HCT116 (cell line): Measurements from ENCODE around the gene PIAS4. TPM values are rescaled to one million over a fixed set of nuclear protein-coding genes. Genes with fewer than 3 reads are reported as not detected.

Experiments
- ATAC-seq: fragments of 200-7000 bp; cut with Tn5 transposase; 2 replicates; pipeline ENCODE4 v1.9.1; 2020; ENCODE audit warnings: mild to moderate bottlenecking, moderate library complexity
- BruUV-seq: library from RNA; stranded (reverse); fragments of 400-500 nt; replicated peaks from 2 replicates; lab custom pipeline; 2021; lab: Mats Ljungman, UMichigan
- CTCF ChIA-PET: fragments of 300-600 bp; sonication (Branson Sonifier 250); formaldehyde crosslinking; loops from one replicate; lab custom pipeline; 2021; ENCODE audit warnings: antibody characterized with exemption; lab: Charles Lee
- POLR2A ChIA-PET: fragments of 300-600, 350-600 bp; sonication (Branson Sonifier 250); formaldehyde crosslinking; loops from one replicate; lab custom pipeline; 2021; ENCODE audit warnings: antibody characterized with exemption; lab: Charles Lee
- RAD21 ChIA-PET, 2 experiments: fragments of 300-600 bp; sonication (Branson Sonifier 250); formaldehyde crosslinking; loops; one replicate each; lab custom pipeline; 2023; ENCODE audit warnings: low total read pairs in 2 of 2; ENCODE audit not compliant: uncharacterized antibody in 2 of 2, unreplicated experiment in 2 of 2, low non-redundant PET in 1 of 2; lab: Charles Lee
- DNase-seq: peaks from one replicate; pipeline ENCODE4 v3.0.0-alpha.2; 2010; ENCODE audit warnings: low read depth, low spot score
- H2AFZ ChIP-seq: fragments of 200-600 bp; shearing (Covaris generic), sonication (generic); 2 replicates; pipeline ENCODE4 v1.6.1; 2017; ENCODE audit warnings: low read depth, mixed run types, mixed read lengths, antibody characterized with exemption, low read length; ENCODE audit not compliant: poor library complexity, severe bottlenecking
- H3K27ac ChIP-seq: 2 replicates; pipeline ENCODE4 v1.5.1; 2012; ENCODE audit warnings: low read depth, low read length
- H3K27me3 ChIP-seq: fragments of 200-600 bp; sonication (generic); 2 replicates; pipeline ENCODE4 v1.6.1; 2016; ENCODE audit warnings: mixed run types, low read length, mixed read lengths; ENCODE audit not compliant: insufficient read depth
- H3K36me3 ChIP-seq, 2 experiments: fragments of 200-500 bp in 1 of 2; fragments of 200-600 bp in 1 of 2; sonication (Bioruptor generic) in 1 of 2; sonication (generic) in 1 of 2; 2 replicates each; pipeline versions ENCODE4 v1.5.1 to v1.6.1; 2014 to 2016; ENCODE audit warnings: low read length in 2 of 2, inconsistent platforms in 1 of 2, mixed read lengths in 1 of 2, mixed run types in 1 of 2; ENCODE audit not compliant: insufficient read depth in 2 of 2, control insufficient read depth in 1 of 2
- H3K4me1 ChIP-seq, 2 experiments: fragments of 200-600 bp in 1 of 2; sonication (generic) in 1 of 2; 2 replicates each; pipeline versions ENCODE4 v1.5.1 to v1.6.1; 2012 to 2017; ENCODE audit warnings: low read length in 2 of 2, inconsistent platforms in 1 of 2, mild to moderate bottlenecking in 1 of 2, mixed read lengths in 1 of 2, mixed run types in 1 of 2, moderate library complexity in 1 of 2; ENCODE audit not compliant: insufficient read depth in 2 of 2, control insufficient read depth in 1 of 2
- H3K4me2 ChIP-seq: fragments of 200-600 bp; sonication (generic); 2 replicates; pipeline ENCODE4 v1.6.1; 2017; ENCODE audit warnings: mixed run types, low read length, mixed read lengths
- H3K4me3 ChIP-seq, 2 experiments: fragments of 200-600 bp in 1 of 2; sonication (generic) in 1 of 2; replicated peaks in 1 of 2; 2 replicates each; pipeline ENCODE4 v1.5.1; 2011 to 2016; ENCODE audit warnings: low read length in 2 of 2, control low read depth in 1 of 2, low read depth in 1 of 2, mild to moderate bottlenecking in 1 of 2, mixed read lengths in 1 of 2, mixed run types in 1 of 2
- H3K79me2 ChIP-seq: fragments of 200-600 bp; sonication (generic); 2 replicates; pipeline ENCODE4 v1.6.1; 2017; ENCODE audit warnings: mild to moderate bottlenecking, mixed run types, low read length, moderate library complexity, mixed read lengths; ENCODE audit not compliant: insufficient read depth
- H3K9ac ChIP-seq: fragments of 200-600 bp; sonication (generic); 2 replicates; pipeline ENCODE4 v1.6.1; 2016; ENCODE audit warnings: low read length, mixed read lengths
- H3K9me2 ChIP-seq: fragments of 200-600 bp; sonication (generic), shearing (Covaris generic); 2 replicates; pipeline ENCODE4 v1.6.1; 2017; ENCODE audit warnings: mixed run types, mild to moderate bottlenecking, moderate library complexity; ENCODE audit not compliant: insufficient read depth
- H3K9me3 ChIP-seq, 2 experiments: fragments of 200-500 bp in 1 of 2; fragments of 200-600 bp in 1 of 2; sonication (Bioruptor generic) in 1 of 2; sonication (generic) in 1 of 2; 2 replicates each; pipeline ENCODE4 v1.6.1; 2014 to 2017; ENCODE audit warnings: low read length in 2 of 2, mixed read lengths in 2 of 2, inconsistent platforms in 1 of 2, low read depth in 1 of 2, mild to moderate bottlenecking in 1 of 2, mixed run types in 1 of 2, moderate library complexity in 1 of 2; ENCODE audit not compliant: control insufficient read depth in 1 of 2, insufficient read depth in 1 of 2
- H4K20me1 ChIP-seq: fragments of 200-600 bp; sonication (generic), shearing (Covaris generic); 2 replicates; pipeline ENCODE4 v1.6.1; 2017; ENCODE audit warnings: mixed run types, mild to moderate bottlenecking, moderate library complexity; ENCODE audit not compliant: insufficient read depth
- ATF3 ChIP-seq: IDR thresholded peaks from 2 replicates; pipeline ENCODE4 v1.6.1; 2012
- CBX3 ChIP-seq: IDR thresholded peaks from 2 replicates; pipeline ENCODE4 v1.6.1; 2012; ENCODE audit warnings: low read depth
- EGR1 ChIP-seq: IDR thresholded peaks from 2 replicates; pipeline ENCODE4 v1.6.1; 2012; ENCODE audit warnings: low read depth
- EZH2phosphoT487 ChIP-seq: fragments of 200-600 bp; IDR thresholded peaks from 2 replicates; pipeline ENCODE4 v1.6.1; 2018; ENCODE audit warnings: antibody characterized with exemption, borderline replicate concordance
- JUND ChIP-seq: IDR thresholded peaks from 2 replicates; pipeline ENCODE4 v1.6.1; 2012
- MAX ChIP-seq: IDR thresholded peaks from 2 replicates; pipeline ENCODE4 v1.6.1; 2012
- POLR2A ChIP-seq: IDR thresholded peaks from 2 replicates; pipeline ENCODE4 v1.7.0; 2011; ENCODE audit warnings: borderline replicate concordance; ENCODE audit not compliant: insufficient read depth, insufficient read length; ENCODE audit errors: extremely low read depth
- RAD21 ChIP-seq: IDR thresholded peaks from 2 replicates; pipeline ENCODE4 v1.6.1; 2012; ENCODE audit warnings: low read depth, mild to moderate bottlenecking
- REST ChIP-seq: IDR thresholded peaks from 2 replicates; pipeline ENCODE4 v1.6.1; 2012; ENCODE audit warnings: low read depth
- SIN3A ChIP-seq: IDR thresholded peaks from 2 replicates; pipeline ENCODE4 v1.6.1; 2012; ENCODE audit warnings: low read depth
- intact Hi-C: fragments of 100-400 bp; cut with micrococcal nuclease; formaldehyde crosslinking; loops from 2 replicates; pipeline ENCODE4 v1.10.0; 2022
- total RNA-seq: library from RNA; stranded (reverse); gene quantifications from one replicate; pipeline ENCODE4 v1.2.1, GENCODE V29; 2021; ENCODE audit not compliant: unreplicated experiment

The PIAS4 gene
- total RNA-seq, 1 experiment from 2014 or later: 28.4 TPM

- Histone ChIP-seq H3K4me1 (peaks cover 15 to 30% of the 10 kb centered on the region in 2 experiments), H4K20me1 (no peaks in the 10 kb centered on the region; the same call in 1 of the 2 replicates), H3K79me2 (peaks cover 57% of the 10 kb centered on the region), H2AFZ (no peak overlapping the region), H3K4me3 (peak overlapping the region; percentile 82 to 96), H3K27me3 (no peaks in the 10 kb centered on the region), H3K36me3 (peaks cover 6 to 25% of the 10 kb centered on the region in 2 experiments; a peak in 1 of 4 replicates), H3K9me3 (no peaks in the 10 kb centered on the region), H3K27ac (peak overlapping the region; percentile 76), H3K9me2 (no peaks in the 10 kb centered on the region), H3K4me2 (peak overlapping the region; percentile 83), H3K9ac (peak overlapping the region; percentile 99)
- ATAC-seq (no peak), DNase-seq (no peak)
- ChIA-PET RAD21 (interaction anchor here in 1 of 2 experiments (1.2 kb wide), 1 partner anchor 118 kb away, joined by 7 read pairs; no protein-coding TSS in a partner anchor), POLR2A (interaction anchor here (1.0 to 5.4 kb wide), 6 partner anchors 10 to 118 kb away, joined by 4 to 60 read pairs (median 5); partner anchors contain the start of gene EEF2), CTCF (interaction anchor here (0.9 to 1.8 kb wide), 5 partner anchors 15 to 121 kb away, joined by 4 to 14 read pairs (median 8); partner anchors contain the start of gene EEF2)
- no TSS peak for BruUV-seq
- TF ChIP-seq SIN3A (no peak), RAD21 (no peak), EGR1 (no peak), CBX3 (no peak), MAX (no peak), EZH2phosphoT487 (no peak), JUND (no peak), ATF3 (no peak), REST (no peak), POLR2A (no peak)
- intact Hi-C loops: loop anchor here (2.0 kb wide), 1 partner anchor 118 kb away; no protein-coding TSS in a partner anchor
These were observed 37.2 kb upstream of the PIAS4 start for GRCh38 chr19:3970313-3970807.
